Right renal cortex interstitium (tissue), 3 donors: ENCODE measurements around the gene LYRM4. TPM values are rescaled to one million over a fixed set of nuclear protein-coding genes. Genes with fewer than 3 reads are reported as not detected.

Source experiments
- DNase-seq, 3 donors: peaks; one replicate each; pipeline ENCODE4 v3.0.0-alpha.2; 2013; ENCODE audit warnings: low read depth in 3 of 3, low spot score in 2 of 3
- polyA plus RNA-seq, 3 donors: library from polyadenylated mRNA; unstranded; fragments of 120-200 nt; gene quantifications; one replicate each; pipeline ENCODE4 v1.2.1, GENCODE V29; 2013; ENCODE audit not compliant: insufficient read length in 3 of 3

LYRM4 gene
- 10 to 100 TPM; 41.3 to 43.6 (median 43.1) TPM for polyA plus RNA-seq

- peak; percentile 80 to 97 (median 89) for DNase-seq
Observed at GRCh38 chr6:5260661-5261544, at the start of gene LYRM4, which contains the start of gene FARS2. TSS of gene LYRM4 (minus strand) at chr6:5260950. CDS start at chr6:5260733, 217 bp downstream. TSS of gene FARS2 (plus strand) at chr6:5261513.

DNA sequence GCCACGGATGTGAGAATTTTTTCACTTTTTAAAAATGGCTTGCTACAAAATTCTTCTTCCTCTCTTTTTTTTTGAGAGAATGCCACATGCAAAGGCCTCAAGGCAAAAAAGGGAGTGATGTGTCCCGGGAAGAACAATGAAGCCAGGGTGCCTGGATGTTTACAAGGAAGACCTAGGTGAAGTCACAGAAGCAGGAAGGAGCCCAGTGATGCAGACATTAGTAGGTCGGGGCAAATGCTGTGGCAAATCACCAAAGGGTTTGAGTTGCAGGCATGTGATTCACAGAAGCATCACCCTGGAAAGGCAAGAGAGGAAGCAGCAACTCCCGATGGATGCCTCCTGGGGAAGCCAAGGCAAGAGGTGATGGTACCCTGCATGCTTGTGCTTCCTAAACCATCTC lies 47.3 kb upstream of the LYRM4 start:
- no peak for DNase-seq

DNA sequence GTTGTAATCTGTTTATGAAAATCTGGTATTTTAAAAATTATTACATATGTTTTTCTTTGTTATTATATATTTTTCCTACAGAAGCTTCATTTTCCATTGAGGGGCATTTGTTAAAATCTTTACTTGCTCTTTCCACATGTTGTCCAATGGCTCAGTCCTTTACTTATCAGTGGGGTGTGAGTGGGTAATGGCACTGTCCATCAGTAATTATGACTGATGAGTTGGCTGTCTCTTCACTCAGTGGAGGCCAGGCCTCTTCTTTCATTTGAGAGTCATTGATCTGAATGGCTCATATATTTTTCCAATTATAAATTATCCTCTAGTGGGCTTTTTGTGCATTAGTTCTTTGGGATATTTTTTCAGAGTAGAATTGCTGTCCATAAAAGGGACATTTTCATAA lies 46.3 kb upstream of the LYRM4 start:
- no peak for DNase-seq

DNA sequence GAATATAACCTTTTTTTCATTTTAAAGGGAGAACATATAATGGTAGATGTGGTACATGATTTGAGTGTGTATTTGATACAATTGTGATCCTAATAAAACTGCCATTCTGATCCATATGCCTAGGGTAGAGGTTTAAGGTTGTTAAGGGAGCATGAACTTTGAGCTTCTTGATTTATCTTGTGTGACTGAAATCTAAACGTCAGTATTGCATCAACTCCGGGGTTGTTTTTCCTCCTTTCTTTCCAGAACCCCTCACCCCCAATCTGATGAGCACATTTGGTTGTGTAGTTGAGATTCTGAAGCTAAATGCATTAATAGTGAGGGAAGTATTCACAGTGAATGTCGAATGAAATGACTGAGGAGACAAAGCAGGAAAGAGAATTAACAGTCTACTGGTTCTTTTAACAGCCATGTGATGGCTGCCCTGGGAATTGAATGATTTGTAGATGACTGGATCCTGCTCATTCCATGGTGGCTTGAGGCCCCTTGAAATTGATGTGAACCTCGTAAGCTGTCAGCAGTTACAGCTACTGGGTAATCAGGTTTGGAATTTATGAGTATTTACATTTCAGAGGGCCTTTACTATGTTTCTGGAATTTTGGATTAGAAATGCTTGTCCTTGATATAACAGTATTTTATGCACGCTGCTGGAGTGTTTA lies 45.3 kb upstream of the LYRM4 start:
- DNase-seq = no peak

DNA sequence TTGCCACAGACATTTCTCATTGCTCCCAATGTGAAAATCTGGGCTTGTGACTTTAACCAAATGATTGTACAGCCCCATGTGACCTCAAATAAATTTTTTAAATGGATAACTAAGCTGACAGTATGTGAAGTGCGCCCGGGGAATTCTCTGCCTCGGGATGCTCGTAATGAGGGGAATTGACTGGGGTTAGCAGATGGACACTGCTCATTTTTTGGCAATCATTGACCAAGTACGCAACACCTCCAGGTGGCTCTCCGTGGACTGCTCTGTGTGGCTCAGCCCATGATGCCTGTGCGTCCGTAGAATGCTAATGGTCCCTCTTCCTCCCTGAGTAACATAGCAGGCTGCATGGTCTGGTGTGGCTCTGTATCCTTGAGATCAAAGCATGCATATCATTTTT lies 42.9 kb upstream of the LYRM4 start:
- no peak for DNase-seq

- no peak for DNase-seq
Observed at GRCh38 chr6:5302995-5303622, 42.4 kb upstream of the LYRM4 start.

GRCh38 chr6:5302220-5302946 lies 41.6 kb upstream of the LYRM4 start:
- no peak for DNase-seq

- no peak for DNase-seq
Observed at GRCh38 chr6:5300206-5300764, 39.5 kb upstream of the LYRM4 start.

- DNase-seq = no peak
Observed at GRCh38 chr6:5295623-5296022, 34.9 kb upstream of the LYRM4 start.

DNA sequence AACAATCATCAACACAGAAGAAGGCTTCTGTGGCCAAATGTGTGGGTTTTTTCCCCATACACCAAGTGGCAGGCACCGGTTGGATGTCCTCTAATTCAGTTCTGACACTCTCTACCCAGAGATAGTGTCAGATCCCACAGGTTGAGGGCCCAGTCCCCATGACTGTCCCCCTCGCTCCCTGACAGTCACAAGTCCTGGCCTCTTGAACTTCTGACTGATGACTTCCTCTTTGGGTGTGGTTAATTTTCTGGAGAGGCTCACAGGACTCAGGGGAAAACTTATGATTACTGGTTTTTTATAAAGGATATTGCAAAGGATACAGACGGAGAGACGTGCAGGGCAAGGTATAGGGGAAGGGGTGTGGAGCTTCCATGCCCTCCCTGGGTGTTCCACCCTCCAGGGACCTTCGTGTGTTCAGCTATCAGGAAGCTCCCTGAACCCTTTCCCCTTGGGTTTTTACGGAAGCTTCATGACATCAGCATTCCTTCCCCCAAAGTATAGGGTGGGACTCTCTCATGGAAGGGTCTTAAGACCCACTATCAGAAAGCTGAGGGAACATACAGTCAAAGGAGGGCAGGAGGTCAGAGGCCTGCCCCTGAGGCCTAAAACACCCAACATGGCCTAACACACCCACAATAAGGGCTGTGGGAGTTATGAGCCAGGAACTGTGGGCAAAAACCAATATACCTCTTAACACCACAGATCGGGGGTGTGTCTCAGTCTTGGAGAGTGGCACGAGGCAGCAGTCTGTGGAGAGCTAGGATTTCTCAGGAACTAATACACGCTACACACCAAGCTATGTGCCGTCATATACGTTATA lies 33.9 kb upstream of the LYRM4 start:
- no peak for DNase-seq

- DNase-seq = no peak
Observed at GRCh38 chr6:5293692-5294091, 32.9 kb upstream of the LYRM4 start.

DNA sequence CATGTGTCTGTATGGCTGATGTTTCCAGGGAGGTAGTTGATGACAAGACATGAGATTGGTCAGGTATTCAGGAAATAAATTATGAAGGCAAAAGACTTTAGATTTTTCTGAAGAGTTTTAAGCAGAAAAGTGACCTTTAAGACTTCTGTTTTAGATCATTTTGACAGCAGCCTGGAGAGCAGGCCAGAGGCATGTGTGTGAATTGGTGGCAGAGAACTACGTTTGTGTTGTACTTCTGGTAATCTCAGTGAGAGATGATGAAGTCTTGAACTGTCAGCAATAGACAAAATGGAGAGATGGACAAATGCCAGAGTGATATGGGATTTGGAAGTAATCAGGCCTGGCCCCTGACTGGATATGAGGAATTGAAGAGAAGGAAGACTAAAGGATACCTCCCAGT lies 31.4 kb upstream of the LYRM4 start:
- no peak for DNase-seq

DNA sequence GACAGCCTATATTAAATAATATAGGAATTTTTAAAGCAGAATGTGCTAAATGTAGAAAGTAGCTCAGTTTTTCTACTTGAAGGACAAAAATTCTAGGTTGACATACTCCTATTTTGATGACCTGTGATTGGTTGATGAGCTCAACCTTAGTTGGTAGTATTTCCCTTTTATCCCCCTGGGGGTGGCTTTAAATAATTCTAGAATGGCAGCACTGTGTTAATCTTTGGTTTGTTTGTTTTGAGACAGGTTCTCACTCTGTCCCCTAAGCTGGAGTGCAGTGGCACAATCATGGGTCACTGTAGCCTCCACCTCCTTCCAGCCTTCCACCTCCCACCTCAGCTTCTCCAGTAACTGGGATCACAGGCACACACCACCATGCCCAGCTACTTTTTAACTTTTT lies 29.8 kb upstream of the LYRM4 start:
- no peak for DNase-seq

DNA sequence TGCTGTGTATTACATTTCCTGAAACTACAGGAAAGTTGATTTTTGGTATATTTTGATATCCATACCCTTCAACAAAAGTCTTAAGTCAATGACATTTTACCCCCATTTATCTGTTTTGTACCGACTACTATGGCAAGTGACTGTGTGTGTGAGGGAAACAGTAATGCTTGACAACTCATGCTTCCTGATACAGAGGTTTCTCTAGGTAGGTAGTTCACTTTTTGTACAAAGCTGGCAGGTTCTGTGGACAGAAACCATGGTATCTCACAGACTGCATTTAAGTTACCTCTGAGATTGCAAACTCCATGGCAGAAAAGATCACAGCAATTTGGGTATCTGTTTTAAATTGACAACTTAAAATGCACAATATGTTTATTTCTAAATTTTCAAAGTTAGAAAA lies 29.3 kb upstream of the LYRM4 start:
- no peak for DNase-seq

- no peak for DNase-seq
Observed at GRCh38 chr6:5287966-5288297, 27.2 kb upstream of the LYRM4 start.

DNA sequence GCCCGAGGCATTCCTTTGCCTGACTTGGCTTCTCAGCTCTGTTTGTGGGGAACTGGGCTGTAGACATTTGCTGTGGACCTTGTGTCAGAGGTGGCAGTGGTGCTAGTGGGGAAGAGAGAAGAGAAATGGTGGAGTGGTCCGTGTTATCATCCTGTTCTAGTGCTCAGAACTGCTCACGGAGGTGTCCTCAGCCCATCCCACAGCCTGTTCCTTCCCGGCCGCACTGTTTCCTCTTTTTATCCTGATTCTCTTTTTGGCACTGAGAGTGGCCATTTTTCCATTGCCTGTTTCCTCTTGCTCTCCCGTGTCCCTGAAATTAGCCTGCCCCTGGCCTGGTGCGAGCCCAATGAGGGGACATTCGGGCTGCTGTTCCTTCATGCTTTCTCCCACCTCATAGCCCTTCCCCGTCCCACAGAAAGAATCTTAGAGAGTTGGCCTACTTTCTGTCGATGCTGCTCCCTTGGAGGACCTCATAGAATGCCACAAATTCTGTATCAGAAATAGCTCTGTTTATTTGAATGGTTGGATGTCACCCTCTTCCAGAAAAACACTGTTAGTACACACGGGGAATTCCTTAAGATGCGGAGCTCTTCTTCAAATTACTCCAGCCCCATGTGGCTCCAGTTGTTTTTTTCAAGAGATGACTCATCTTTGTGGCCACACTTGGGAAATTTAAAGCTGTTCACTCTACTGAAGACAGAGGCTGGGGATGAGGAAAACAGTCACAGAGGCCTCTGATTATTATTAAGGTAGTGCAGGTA lies 26.6 kb upstream of the LYRM4 start:
- DNase-seq = no peak

DNA sequence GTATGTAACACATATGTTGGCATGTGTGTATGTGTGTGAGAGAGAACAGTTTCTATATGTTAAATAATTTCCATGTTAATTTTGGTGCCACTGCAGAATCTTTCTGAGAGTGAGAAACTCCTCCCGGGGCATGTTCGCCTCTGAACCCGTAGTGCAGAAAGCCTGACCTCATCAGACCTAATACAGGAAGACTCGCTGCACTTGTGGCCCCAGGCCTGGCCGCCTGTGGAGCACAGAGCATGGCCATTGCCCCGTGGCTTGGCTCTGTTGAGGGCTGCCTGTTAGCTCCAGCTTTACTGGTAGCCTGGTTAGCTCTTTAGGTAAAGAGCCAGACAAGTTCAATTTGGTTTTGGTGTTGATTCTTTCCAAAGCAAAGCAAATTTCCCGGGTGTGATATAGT lies 26.0 kb upstream of the LYRM4 start:
- no peak for DNase-seq

GRCh38 chr6:5285526-5285925 lies 24.8 kb upstream of the LYRM4 start:
- no peak for DNase-seq

GRCh38 chr6:5285081-5285480 lies 24.3 kb upstream of the LYRM4 start:
- no peak for DNase-seq
